Measurements from ENCODE around the gene KCTD21.
"Not testable (repeated sequence)": the region's sequence is repeated elsewhere in the genome, so short reads cannot be mapped to it uniquely, and the experiment has no call there.

KCTD21 gene

GRCh38 chr11:78175862-78176261 lies 12.6 kb downstream of the KCTD21 start:
- not testable (repeated sequence) for DNase-seq (ENCODE audit: low spot score)

DNA sequence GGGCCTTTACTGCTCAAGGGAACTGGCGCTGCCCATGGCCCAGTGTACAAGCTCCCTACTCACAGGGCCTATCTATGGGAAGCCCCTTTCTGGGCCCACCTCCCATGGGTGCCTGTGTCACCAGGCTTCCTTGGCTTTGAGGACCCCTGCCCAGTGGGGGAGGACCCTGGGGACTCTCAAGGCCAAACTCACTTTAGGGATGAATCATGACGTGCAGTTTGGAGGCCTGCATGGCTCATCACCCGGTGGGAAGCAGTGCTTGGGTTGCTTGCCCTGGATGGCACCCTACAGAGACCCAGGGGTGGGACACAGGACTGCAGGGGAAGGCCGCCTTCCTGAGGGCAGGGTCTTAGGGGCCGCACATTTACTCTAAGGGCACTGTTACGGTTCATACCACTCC lies 16.5 kb downstream of the KCTD21 start:
- DNase-seq (ENCODE audit: low spot score) = no peak

GRCh38 chr11:78170874-78171549 lies 17.4 kb downstream of the KCTD21 start:
- DNase-seq (ENCODE audit: low spot score) = no peak

DNA sequence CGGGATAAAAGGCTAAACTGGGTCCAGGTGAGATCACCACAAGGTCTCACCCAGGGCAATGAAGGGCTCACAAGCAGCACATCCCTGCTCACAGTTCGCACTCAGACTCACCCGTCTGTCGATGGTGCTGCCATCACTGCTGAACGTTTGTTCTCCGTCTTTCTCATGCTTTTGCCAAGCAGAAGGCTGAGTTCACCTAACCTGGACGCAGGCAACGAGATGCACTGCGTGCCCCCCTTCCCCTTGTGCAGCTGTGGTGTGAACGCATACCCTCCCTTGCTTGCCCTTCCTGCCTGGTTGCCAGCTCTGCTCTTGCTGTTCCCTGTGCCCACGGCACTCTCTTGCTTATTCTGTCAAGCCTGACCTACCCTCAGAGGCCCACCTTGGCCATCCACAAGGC lies 18.0 kb downstream of the KCTD21 start:
- DNase-seq (ENCODE audit: low spot score) = no peak

DNA sequence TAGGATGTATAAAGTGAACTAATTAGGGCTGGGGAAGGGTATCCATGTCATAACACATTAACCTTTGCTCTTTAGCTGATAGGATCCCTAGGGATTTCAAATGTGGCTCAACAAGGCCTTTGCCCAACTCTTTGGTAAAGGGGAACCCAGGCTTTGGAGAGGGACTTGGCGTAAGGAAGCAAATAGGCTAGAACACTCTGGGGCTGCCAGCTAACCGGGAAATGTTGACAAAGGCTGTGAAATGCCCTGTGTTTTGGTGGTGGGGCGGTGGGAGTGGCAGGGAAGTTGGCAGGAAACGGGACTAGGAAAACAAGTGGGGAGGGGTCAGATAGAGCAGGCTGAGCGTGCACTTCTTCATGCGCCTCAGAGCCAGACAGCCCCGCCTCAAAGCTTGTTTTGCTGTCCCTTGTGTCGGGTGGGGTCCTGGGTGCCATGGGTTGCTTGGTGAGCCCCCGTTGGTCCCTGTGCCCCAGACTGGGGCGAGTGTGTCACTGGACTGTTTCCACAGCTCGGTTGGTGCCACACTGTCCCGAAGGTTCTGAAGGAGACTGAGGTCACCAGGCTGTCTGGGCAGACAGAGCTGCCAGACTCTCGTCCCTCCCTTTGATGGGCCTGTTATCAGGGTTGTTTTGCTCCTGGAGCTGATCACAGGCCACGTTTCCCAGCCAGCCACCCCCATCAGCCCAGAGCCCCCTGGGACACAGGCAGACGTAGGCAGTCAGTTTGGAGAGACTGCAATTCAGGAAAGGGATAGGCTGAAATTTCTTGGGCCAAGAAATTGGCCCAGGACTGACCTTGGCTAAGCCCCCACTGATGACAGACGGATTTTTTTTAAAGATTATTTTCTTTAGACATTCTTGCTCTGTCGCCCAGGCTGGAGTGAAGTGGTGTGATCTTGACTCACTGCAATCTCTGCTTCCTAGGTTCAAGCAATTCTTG lies 19.6 kb downstream of the KCTD21 start:
- DNase-seq (ENCODE audit: low spot score) = no peak

DNA sequence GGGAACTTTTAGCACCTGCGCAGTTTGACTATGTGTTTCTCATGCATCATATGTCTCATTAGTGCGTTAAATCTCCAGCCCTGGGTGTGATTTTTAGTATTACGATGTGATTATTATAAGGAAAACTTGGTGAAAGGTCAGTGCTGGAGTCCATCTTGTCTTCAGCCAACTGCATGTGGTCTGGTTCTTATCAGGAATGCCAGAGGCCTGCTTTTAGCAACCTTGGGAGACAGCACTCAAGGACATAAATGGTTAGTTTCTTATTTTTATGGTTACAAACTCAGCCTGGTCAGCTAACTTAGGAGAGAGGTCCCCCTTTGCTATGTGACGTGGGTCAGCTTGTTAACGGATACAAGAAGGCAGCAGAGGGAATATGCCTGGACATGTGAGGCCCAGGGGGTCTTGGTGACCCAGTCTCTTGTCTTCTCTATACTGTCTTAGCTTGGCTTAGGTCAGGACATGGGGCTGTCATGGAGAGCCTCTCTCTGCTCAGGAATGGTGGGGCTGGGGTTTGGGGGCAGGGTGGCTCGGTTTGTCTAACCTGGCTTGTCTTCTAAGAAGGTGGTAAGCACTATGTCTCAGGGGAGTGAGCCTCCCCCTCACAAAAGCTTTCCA lies 21.5 kb downstream of the KCTD21 start:
- no peak for DNase-seq (ENCODE audit: low spot score)

- DNase-seq (ENCODE audit: low spot score) = no peak
Measured at GRCh38 chr11:78164471-78164870, 24.0 kb downstream of the KCTD21 start.

DNA sequence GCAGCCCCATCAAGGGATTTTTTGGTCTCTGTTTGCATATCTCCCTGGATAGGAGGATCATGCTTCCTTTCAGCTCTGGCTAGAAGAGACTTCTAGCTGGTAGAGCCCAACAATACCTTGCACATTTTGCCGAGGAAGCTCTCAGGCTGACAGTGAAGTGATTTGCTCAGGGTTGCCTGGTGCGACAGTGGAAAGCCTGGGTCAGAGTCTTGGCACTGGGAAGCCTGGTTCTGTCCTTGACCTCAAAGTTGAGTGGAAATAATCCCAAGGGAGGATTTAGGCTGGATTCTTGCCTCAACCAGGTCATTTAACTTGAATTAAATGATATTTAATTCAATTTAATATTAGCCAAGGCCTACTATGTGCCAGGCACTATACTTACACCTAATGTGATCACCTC lies 24.6 kb downstream of the KCTD21 start:
- no peak for DNase-seq (ENCODE audit: low spot score)

DNA sequence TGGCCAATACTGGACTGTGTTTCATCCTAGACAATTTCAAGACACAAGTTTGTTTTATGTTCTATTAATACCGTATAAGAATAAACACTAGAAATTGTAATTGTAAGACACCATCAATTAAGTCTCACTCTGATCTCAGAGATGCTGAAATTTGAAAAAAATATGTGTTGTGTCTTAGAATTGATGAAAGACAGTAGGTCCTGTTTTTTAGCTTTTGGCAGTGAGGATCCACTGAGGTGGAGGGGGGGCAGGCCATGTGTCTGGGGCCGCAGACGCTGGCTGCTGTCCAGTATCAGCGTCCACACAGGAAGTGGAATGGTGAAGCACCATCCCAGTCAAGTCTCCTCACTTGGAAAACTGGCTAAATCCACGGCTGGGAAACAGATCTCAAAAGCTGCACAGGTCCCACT lies 26.5 kb downstream of the KCTD21 start:
- no peak for DNase-seq (ENCODE audit: low spot score)

DNA sequence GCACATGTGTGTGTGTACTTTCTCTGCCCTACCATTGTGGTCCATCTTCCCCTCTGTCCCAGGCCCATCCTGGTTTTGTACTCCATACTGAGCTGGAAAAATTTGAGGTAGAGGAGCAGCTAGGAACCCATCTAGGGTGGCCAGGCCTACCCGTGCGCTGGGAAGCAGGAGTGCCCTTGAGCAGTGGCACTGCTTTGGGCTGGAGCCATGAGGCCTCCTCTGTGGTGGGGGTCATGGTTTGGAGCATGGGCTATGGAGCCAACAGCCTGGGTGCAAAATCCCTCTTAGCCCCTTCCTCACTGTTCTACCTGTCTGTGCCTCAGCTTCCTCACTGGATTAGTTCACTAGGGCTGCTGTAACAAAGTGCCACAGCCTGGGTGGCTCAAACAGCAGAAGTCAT lies 27.1 kb downstream of the KCTD21 start:
- DNase-seq (ENCODE audit: low spot score) = no peak

- DNase-seq (ENCODE audit: low spot score) = no peak
Measured at GRCh38 chr11:78160557-78160956, 27.9 kb downstream of the KCTD21 start.

DNA sequence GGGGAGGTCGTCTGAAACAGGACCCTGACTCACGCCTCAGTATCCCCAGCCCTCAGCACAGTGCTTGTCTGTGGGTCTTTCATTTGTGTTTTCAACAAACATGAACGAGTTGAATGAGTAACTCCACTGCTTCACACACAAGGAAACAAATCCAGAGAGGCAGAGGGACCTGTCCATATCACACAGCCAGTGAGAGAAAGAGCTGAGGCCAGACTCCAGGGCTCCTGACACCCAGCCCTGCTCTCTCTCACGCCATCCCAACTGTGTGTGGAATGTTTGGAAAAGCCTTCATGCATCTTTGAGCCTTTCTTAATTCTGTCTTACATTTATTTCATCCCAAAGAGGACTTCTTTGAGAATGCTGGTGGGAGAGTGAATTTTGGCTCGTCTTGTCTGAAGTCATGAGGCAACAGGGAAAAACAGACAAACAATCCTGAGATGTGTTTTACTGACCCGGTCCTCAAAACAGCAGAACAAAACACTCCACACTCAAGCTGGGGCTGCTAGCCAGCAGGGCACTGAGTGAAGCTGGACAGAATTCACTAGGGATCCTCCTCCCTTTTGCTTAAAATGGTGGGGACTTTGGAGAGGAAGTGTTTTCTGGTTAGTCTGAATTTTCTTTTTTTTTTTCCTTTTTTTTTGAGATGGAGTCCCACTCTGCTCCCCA lies 29.3 kb downstream of the KCTD21 start:
- DNase-seq (ENCODE audit: low spot score) = no peak

GRCh38 chr11:78156127-78156844 lies 32.1 kb downstream of the KCTD21 start:
- no peak for DNase-seq (ENCODE audit: low spot score)

DNA sequence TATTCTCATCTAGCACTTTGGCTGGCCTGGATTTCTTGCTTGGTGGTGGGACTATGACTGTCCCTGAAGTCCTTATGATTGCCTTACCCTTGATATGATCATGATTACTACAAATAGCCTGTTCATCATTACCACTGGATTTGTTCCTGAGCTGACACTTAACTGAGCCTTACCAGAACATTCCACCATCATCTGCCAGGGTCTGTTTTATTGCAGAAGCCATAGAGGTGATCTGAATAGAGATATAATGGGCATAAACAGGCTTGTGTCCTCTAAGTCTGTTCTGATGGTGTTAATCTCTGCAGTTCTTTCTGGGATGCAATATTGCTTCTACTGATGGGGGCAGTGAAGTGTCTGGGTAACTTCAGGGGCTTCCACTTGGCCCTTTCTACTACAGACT lies 36.6 kb downstream of the KCTD21 start:
- no peak for DNase-seq (ENCODE audit: low spot score)

- no peak for DNase-seq (ENCODE audit: low spot score)
Measured at GRCh38 chr11:78150754-78151153, 37.7 kb downstream of the KCTD21 start.

- no peak for DNase-seq (ENCODE audit: low spot score)
Measured at GRCh38 chr11:78150346-78150745, 38.1 kb downstream of the KCTD21 start.

GRCh38 chr11:78149646-78150045 lies 38.8 kb downstream of the KCTD21 start:
- no peak for DNase-seq (ENCODE audit: low spot score)

- DNase-seq (ENCODE audit: low spot score) = no peak
Measured at GRCh38 chr11:78147807-78148206, 40.6 kb downstream of the KCTD21 start.

DNA sequence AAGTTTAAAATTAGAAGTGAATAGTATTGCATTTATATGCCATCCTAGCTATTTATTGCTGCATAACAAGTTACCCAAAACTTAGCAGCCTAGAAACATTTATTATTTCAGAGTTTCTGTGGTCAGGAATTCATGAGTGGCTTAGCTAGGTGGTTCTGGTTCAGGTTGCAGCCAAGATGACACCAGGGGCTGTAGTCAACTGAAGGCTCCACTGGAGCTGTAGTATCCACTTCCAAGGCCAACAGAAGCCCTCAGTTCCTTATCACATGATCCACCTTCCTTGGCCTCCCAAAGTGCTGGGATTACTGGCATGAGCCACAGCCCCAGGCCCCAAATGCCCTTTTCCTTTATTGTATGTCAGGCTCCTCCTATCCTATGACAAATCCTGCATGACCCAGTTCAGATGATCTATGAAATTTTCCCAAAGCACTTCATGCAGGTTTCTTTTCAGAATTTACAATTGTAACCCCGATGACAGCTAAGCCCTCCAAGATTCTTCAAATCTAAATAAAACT lies 42.9 kb downstream of the KCTD21 start:
- no peak for DNase-seq (ENCODE audit: low spot score)

DNA sequence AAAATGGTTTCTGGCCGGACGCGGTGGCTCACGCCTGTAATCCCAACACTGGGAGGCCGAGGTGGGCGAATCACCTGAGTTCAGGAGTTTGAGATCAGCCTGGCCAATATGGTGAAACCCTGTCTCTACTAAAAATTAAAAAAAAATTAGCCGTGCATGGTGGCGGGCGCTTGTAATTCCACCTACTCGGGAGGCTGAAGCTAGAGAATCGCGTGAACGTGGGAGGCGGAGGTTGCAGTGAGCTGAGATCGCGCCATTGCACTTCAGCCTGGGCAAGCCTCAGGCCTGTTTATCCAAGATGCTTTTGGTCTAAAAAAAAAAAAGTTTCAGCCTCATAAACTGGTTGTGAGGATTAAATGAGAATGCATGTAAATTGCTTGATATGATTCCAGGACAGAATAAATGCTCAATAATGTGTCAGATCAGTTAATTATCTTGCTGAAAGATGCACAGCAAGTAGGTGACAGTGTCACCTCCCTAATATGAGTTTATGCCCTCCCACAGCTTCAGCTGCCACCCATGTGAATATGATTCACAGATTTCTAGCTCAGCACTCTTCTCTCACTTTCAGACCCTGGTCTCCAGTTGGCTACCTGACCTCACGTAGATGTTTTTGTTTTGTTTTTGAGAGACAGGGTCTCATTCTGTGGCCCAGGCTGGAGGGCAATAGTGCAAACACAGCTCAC lies 47.9 kb downstream of the KCTD21 start:
- DNase-seq (ENCODE audit: low spot score) = no peak
